Midbrain (tissue), 1 donor: Measurements from ENCODE around the gene LRCH1.

Experiments
- DNase-seq: peaks from one replicate; lab custom pipeline; 2025; lab: John Stamatoyannopoulos, UW

The LRCH1 gene

GRCh38 chr13:46562581-46562980 is 9.6 kb downstream of the LRCH1 start:
- DNase-seq: no peak

- no peak for DNase-seq
Measured at GRCh38 chr13:46565808-46566750, 13.1 kb downstream of the LRCH1 start.

DNA sequence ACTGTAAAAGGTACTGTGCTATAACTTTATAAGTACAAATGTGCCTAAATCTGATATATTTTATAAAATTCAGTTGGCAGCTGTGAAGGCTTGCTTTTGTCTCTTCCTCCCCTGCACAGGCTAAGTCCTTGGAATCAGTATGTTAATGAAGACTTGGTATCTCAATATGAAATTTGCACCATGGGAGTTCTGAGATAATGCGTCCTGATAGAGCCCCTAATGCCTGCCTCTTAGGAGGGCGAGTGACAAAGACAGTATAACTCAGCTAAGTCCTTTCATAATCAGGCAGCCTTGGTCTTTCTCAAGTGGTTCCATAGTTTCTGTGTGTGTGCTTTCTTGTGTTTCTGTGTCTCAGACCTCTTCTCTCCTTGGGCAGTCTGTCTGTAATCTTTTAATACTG is 14.7 kb downstream of the LRCH1 start:
- no peak for DNase-seq

DNA sequence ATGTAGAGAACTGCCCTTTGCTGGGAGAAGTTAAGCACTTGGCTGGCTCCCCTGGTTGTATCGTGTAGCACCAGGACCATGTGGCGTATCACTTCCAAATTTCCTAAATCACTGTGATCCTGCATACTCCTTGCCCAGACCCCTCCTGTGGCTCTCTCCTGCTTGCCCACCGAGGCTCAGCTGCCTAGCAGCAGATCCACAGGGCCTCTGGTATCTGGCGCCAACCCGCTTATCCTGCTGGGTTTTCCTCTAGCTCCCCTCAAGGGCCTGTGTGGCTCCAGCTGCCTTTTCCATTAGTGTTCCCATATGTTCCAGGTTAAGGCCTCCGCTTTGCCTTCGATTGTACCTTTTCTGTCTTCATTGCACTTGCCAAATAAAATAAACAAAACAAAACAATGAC is 16.5 kb downstream of the LRCH1 start:
- no peak for DNase-seq

DNA sequence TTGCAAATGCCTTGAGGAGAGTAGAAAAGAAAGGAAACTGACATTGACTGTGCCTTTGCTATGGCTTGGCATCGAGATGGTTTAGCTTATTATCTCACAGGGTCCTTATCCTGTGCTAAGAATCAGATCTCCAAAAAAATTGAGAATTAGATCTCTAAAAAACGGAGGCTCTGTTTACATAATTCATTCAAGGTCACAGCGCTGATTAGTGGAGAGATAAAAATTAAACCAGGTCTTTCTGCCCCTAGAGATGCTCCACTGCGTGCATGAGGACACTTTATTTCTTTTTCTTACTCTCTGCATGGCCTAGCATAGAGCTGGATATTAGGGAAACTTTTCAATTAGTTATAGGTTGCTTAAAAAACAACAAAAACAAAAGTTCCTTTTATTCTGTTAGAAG is 17.3 kb downstream of the LRCH1 start:
- no peak for DNase-seq

DNA sequence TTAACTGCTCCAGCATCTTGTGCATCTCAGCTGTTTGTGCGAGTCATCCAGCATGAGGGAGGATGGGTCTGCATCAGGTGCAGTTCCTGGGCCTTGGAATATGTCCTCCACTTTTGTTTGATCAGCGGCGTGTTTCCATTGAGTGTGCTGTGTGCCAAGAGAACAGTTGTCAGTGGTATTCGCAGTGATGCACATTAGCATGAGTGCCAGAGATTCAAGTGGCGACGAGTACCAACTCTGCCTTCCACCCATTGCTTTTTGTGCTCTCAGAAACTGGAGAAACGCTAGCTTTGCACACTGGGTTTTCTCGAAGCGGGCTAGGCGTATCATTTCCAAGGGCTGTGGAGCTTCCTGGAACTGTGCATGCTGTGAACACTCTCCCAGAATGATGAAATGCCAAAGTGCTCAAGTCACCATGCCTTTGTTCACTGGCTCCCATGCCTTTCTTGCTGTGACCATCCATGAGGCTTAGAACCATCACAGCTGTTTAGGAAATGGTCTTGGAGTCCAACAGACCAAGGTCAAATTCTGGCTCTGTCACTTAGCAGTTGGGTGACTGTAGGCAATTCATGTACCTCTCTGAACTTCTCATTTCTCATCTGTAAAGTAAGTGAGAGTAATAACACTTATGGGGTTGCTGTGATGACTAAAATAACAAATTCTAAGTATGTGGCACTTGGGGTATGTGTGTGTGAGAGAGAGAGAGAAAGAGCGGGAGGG is 18.4 kb downstream of the LRCH1 start:
- no peak for DNase-seq

DNA sequence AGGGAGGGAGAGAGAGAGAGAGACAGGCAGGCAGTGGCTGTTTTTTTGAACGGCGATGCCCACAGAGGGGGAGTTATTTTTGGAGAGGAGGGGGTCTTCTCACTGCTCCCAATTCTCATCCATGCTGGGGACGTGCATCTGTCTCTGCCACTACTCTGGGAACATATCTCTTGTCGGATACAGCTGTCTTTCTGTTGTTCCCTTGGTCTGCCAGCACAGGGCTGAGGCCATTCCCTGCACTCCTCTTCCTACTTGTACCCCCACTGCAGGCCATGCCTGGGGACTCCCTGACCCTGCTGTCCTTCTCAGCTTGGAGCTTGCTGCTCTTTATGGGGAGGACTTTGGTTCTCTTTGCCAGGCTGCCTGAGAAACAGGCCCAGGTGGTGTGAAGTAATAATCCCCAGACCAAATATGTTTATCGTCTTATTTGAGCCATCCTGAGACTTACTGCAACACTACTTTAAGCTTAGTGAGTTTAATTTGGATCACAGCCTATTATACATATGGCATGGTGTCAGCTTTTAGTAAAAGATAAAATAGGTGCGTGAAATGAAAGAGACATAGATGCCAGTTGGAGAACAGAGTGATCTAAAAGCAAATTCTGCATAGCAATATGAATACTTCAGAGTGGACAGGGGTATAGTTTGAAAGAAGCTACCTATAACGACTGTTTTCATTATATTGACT is 19.1 kb downstream of the LRCH1 start:
- DNase-seq: no peak

DNA sequence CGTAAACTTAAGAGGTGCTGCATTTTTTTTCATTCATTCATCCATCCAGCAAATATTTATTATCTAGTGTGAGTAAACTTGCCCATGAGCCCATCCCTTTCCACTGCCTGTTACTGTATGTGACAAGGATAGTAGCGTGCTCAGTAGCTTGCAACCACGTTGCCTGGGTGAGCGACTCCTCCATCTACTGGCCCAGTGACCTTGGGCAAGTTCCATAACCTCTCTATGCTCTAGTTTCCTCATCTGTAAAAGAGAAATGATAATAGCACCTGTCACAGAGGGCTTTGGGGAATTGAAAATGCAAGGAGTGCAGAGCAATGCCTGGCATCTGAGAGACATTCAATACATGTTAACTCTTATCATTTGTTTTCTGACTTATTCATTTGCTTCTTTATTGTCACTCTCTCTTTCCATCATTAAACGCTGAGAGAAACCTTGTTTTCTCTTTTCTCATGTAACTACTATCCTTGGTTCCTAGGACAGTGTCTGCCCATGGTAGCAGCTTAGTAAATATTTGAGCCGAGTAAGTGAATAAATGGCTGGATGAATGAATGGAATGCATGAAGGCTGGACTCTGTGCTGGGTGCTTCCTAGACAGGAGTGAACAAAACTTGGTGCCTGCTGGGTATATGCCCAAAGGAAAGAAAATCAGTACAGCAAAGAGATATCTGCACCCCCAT is 19.9 kb downstream of the LRCH1 start:
- no peak for DNase-seq

- no peak for DNase-seq
Measured at GRCh38 chr13:46575301-46575771, 22.4 kb downstream of the LRCH1 start.

GRCh38 chr13:46575818-46576221 is 22.9 kb downstream of the LRCH1 start:
- no peak for DNase-seq

- DNase-seq: no peak
Measured at GRCh38 chr13:46576762-46577161, 23.8 kb downstream of the LRCH1 start.

- DNase-seq: no peak
Measured at GRCh38 chr13:46577696-46578589, 25.0 kb downstream of the LRCH1 start.

GRCh38 chr13:46578590-46578975 is 25.6 kb downstream of the LRCH1 start:
- no peak for DNase-seq

GRCh38 chr13:46580362-46580839 is 27.4 kb downstream of the LRCH1 start:
- no peak for DNase-seq

- DNase-seq: no peak
Measured at GRCh38 chr13:46582190-46582589, 29.2 kb downstream of the LRCH1 start.

- DNase-seq: no peak
Measured at GRCh38 chr13:46586751-46587514, 34.0 kb downstream of the LRCH1 start.

DNA sequence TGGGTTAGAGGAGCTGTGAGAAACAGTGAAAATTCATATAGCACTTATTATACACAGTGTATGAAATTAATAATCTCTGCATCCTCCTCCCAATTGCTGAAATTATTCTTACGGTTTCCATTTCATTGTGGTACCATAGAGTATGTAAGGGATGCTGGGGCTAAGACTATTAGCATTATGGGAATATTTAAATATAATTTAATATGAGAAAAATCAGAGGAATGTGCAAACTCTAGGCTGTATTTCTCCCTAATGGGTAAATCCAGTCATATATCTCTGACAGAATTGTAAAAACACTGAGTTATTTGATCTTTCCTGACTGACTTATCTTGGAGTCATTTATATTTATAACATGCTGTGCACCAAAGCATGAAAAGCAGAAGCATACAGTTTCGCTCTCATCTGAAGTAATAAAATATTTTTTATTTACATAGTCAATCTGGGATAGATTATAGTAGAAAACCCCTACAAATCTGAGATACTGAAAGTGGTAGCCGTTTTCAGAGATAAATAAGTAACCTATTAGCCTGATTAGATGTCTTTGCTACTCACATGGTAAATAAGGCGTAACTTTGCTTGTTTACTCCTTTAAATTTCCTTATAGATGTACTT is 34.9 kb downstream of the LRCH1 start:
- no peak for DNase-seq

DNA sequence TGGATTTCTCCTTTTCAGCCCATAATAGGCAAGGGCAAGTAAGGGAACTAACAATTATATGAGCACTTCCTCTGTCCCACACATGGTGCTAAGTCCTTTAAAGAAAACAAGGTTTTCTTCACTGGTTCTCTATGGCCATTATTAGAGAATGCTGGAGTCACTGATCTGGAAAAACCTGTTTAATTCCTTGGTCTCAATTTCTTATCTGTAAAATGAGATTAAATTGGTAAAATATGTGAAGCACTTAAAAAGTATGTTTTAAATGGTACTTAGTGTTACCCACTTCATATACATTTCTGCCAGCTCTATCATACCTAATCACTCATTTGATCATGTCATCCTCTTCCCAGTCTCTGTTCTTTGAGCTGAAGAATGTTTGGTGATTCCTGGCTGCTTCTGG is 39.4 kb downstream of the LRCH1 start:
- DNase-seq: no peak

GRCh38 chr13:46593398-46593797 is 40.4 kb downstream of the LRCH1 start:
- DNase-seq: no peak
